Measurements from ENCODE around the gene ARID1B. TPM values are rescaled to one million over a fixed set of nuclear protein-coding genes. Genes with fewer than 3 reads are reported as not detected.
A peak's percentile ranks its signal among the peaks of the same experiment; 100 is the strongest.

The ARID1B gene
- total RNA-seq, 1 experiment from 2014 or later: 63.9 TPM

GRCh38 chr6:157019115-157019641 lies 242.0 kb downstream of the ARID1B start:
- BruUV-seq (replicated peaks): no TSS peak
- Mint-ChIP-seq H3K9me3 (ENCODE audit: unreplicated experiment) (no peaks in the 10 kb centered on the region), H3K4me3 (ENCODE audit: unreplicated experiment) (no peak overlapping the region), H3K27me3 (ENCODE audit: insufficient read depth, unreplicated experiment) (no peaks in the 10 kb centered on the region), H3K36me3 (ENCODE audit: insufficient read depth, unreplicated experiment) (peaks cover 11% of the 10 kb centered on the region), H3K27ac (ENCODE audit: low read depth, unreplicated experiment) (peak overlapping the region; percentile 99), H3K4me1 (ENCODE audit: insufficient read depth, unreplicated experiment) (peaks cover 10% of the 10 kb centered on the region)
- ChIA-PET POLR2A (interaction anchor here (0.6 to 6.0 kb wide), 8 partner anchors 9 to 299 kb away, joined by 3 to 122 read pairs (median 54); no protein-coding TSS in a partner anchor), CTCF (interaction anchor here (0.6 kb wide), 1 partner anchor 1380 kb away, joined by 3 read pairs; no protein-coding TSS in a partner anchor)
- no peak for DNase-seq (ENCODE audit: unreplicated experiment)
- intact Hi-C loops (cut with micrococcal nuclease): no loop called here
- TF ChIP-seq CTCF (IDR thresholded peaks at IDR 0.05; ENCODE audit: unreplicated experiment): no peak

GRCh38 chr6:157019733-157020132 lies 242.6 kb downstream of the ARID1B start:
- BruUV-seq (replicated peaks): no TSS peak

GRCh38 chr6:157020398-157020797 lies 243.2 kb downstream of the ARID1B start:
- intact Hi-C loops (cut with micrococcal nuclease): loop anchor here (2.0 kb wide), 2 partner anchors 68 to 334 kb away; no protein-coding TSS in a partner anchor
- TSS peak; percentile 82 for BruUV-seq (replicated peaks)
- Mint-ChIP-seq H3K27ac (ENCODE audit: low read depth, unreplicated experiment) (peak overlapping the region; percentile 99), H3K27me3 (ENCODE audit: insufficient read depth, unreplicated experiment) (no peaks in the 10 kb centered on the region), H3K4me1 (ENCODE audit: insufficient read depth, unreplicated experiment) (peaks cover 10% of the 10 kb centered on the region), H3K4me3 (ENCODE audit: unreplicated experiment) (peak overlapping the region; percentile 90), H3K36me3 (ENCODE audit: insufficient read depth, unreplicated experiment) (peaks cover 11% of the 10 kb centered on the region), H3K9me3 (ENCODE audit: unreplicated experiment) (no peaks in the 10 kb centered on the region)
- no peak for DNase-seq (ENCODE audit: unreplicated experiment)
- TF ChIP-seq CTCF (IDR thresholded peaks at IDR 0.05; ENCODE audit: unreplicated experiment): no peak
- ChIA-PET CTCF (interaction anchor here (0.7 kb wide), 2 partner anchors 233 to 905 kb away, joined by 3 to 4 read pairs; no protein-coding TSS in a partner anchor), POLR2A (interaction anchor here (0.5 to 6.0 kb wide), 25 partner anchors 9 to 1705 kb away, joined by 3 to 122 read pairs (median 4); partner anchors contain the start of gene ARID1B)

More at GRCh38 chr6:157019733-157020132, 242.6 kb downstream of the ARID1B start:
- POLR2A ChIA-PET: interaction anchor here (0.5 to 6.0 kb wide), 17 partner anchors 8 to 299 kb away, joined by 3 to 122 read pairs (median 5); partner anchors contain the start of gene ARID1B
- CTCF ChIA-PET: interaction anchor here (0.6 kb wide), 1 partner anchor 1381 kb away, joined by 3 read pairs; no protein-coding TSS in a partner anchor
- Mint-ChIP-seq H3K27me3 (ENCODE audit: insufficient read depth, unreplicated experiment) (no peaks in the 10 kb centered on the region), H3K9me3 (ENCODE audit: unreplicated experiment) (no peaks in the 10 kb centered on the region), H3K36me3 (ENCODE audit: insufficient read depth, unreplicated experiment) (peaks cover 11% of the 10 kb centered on the region), H3K4me3 (ENCODE audit: unreplicated experiment) (peak overlapping the region; percentile 90), H3K27ac (ENCODE audit: low read depth, unreplicated experiment) (peak overlapping the region; percentile 99), H3K4me1 (ENCODE audit: insufficient read depth, unreplicated experiment) (peaks cover 10% of the 10 kb centered on the region)
- TF ChIP-seq CTCF (IDR thresholded peaks at IDR 0.05; ENCODE audit: unreplicated experiment): no peak
- intact Hi-C loops (cut with micrococcal nuclease): loop anchor here (2.0 kb wide), 2 partner anchors 67 to 333 kb away; no protein-coding TSS in a partner anchor
- no peak for DNase-seq (ENCODE audit: unreplicated experiment)

GRCh38 chr6:157020881-157021343 lies 243.7 kb downstream of the ARID1B start:
- Mint-ChIP-seq H3K27ac (ENCODE audit: low read depth, unreplicated experiment) (peak overlapping the region; percentile 99), H3K4me1 (ENCODE audit: insufficient read depth, unreplicated experiment) (peaks cover 10% of the 10 kb centered on the region), H3K4me3 (ENCODE audit: unreplicated experiment) (peak overlapping the region; percentile 90), H3K36me3 (ENCODE audit: insufficient read depth, unreplicated experiment) (peaks cover 11% of the 10 kb centered on the region), H3K27me3 (ENCODE audit: insufficient read depth, unreplicated experiment) (no peaks in the 10 kb centered on the region), H3K9me3 (ENCODE audit: unreplicated experiment) (no peaks in the 10 kb centered on the region)
- TF ChIP-seq CTCF (IDR thresholded peaks at IDR 0.05; ENCODE audit: unreplicated experiment): no peak
- ChIA-PET CTCF (interaction anchor here (0.7 to 1.1 kb wide), 4 partner anchors 14 to 906 kb away, joined by 3 to 5 read pairs (median 4); no protein-coding TSS in a partner anchor), POLR2A (interaction anchor here (0.7 to 6.0 kb wide), 28 partner anchors 9 to 1706 kb away, joined by 3 to 122 read pairs (median 4); partner anchors contain the start of gene ARID1B)
- no TSS peak for BruUV-seq (replicated peaks)
- intact Hi-C loops (cut with micrococcal nuclease): loop anchor here (1.0 to 2.0 kb wide), 3 partner anchors 68 to 334 kb away; no protein-coding TSS in a partner anchor
- DNase-seq (ENCODE audit: unreplicated experiment): peak; percentile 60

All from MCF 10A (cell line).